GM21423 (cell line): Measurements from ENCODE around the gene AK9.

ENCODE experiments used
- ATAC-seq: cut with Tn5 transposase; IDR thresholded peaks from one replicate; pipeline ENCODE4 v1.9.1; 2021; ENCODE audit warnings: mild to moderate bottlenecking, moderate library complexity; ENCODE audit not compliant: unreplicated experiment

Gene AK9

DNA sequence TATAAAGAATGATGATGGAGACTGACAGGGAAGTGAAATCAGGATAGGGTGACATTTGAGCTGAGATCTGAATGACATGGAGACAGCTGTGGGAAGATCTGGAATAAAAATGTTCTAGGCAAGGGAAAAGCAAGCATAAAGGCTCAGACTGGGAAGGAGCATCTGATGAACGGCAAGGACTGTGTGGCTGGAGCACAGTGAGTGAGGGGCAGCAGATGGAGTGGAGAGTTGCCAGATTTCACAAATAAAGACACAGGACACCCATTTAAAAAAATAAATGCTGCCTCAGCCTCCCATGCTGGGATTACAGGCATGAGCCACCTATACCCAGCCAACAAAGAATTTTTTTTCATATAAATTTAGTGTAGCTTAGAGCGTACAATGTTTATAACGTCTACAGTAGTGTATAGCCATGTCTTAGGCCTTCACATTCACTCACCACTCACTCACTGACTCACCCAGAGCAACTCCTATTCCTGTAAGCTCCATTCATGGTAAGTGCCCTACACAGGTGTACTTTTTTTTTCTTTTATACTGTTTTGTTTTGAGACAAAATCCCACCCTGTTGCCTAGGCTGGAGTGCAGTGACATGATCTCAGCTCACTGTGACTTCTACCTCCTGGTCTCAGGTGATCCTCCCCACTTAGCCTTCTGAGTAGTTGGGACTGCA lies 205.6 kb downstream of the AK9 start:
- ATAC-seq: no peak

DNA sequence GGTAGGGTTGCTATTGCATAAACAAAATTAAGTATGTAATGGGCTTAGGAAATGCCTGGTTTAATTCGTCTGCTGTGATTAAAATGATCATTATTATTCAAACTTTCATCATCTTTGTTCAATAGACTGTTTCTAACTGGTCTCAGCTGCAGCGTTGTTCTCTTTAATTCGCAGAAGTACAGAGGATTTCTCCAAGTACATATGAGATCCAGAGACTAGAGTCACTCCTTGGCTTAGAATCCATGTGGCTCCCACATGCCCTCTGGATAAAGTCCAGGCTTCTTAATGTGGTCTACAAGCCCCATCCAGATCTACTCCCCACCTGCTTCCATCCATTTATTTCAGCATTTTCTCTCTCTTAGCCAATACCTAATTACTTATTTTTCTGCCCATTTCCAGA lies 206.9 kb downstream of the AK9 start:
- ATAC-seq: no peak

DNA sequence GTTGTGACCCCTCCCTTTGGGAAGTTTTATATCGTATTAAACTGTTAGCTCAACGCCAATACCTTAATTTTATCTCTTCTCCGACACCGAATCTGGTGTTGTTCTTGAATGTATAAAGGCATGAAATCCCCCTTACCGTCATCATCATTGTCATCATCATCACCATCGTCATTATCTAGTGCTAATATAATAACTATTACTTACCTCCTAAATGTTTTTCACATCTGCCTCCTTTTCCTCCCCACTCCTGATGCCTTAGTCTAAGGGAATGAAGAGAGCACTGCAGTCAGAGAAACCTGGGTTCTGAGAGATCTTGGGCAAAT lies 207.3 kb downstream of the AK9 start:
- ATAC-seq: no peak

DNA sequence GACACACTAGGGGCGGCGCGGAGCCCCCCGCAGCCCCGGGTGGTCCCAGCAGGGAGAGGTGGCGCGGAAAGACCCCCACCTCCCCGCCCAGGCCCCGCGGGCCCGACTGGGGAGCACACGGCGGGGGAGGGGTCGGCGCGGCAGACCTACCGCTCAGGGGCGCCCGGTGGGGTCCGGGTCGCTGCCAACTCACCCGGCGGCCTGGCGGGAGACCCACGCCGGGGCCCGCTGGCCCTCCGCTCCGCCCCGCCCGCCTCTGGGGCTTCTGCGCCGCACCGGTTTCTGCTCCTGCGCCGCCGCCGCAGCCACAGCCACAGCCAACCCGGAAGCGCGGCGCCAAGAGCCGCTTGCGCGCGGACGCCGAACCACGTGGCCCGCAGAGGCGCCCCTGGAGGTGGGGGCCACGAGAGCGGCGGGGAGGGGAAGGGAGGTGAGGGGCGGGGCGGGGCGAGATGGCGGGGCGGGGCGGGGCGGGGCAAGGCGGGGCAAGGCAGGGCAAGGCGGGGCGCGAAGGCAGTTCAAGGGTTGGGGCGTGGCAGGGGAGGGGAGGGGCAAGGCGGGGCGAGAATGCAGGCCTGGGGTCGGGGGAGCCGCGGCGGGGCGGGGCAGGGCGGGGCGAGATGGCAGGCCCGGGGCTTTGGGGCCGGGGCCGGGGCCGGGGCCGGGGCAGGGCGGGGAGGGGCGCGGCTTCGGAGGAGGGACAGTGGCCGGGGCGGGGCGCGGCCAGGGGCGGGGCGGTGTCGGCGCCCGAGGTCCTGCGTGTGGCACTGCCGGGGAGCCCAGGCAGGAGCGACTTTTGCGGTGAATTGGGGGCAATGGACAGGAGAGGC lies 207.9 kb downstream of the AK9 start, which contains the start of gene ZBTB24:
ZBTB24 (minus strand) TSS at position 315 of the 830 bp plus-strand sequence. CDS start 1,193 bp downstream, outside the sequence.
- ATAC-seq: peak; percentile 76

DNA sequence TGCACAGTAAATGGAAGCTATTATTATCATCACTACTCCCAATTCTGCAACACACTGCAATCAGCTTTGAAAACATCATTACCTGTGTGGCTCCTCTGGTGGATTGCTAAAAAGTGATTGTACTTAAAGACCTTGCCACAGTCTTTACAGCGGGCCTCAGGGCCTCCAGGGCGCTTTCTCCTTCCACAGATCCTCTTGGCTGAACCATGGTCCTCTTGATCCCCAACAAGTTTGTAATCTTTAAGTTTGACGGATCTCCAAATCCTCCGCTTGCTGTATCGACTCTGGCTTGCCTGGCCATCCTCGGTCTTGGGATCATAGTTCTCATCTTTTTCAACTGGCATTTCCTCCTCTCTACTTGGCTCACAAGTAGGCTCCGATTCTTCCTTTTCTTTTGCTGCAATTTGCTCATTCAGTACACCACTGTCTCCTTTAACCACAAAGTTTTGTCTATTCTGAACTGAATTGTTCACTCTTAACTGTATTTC lies 210.0 kb downstream of the AK9 start:
- no peak for ATAC-seq

DNA sequence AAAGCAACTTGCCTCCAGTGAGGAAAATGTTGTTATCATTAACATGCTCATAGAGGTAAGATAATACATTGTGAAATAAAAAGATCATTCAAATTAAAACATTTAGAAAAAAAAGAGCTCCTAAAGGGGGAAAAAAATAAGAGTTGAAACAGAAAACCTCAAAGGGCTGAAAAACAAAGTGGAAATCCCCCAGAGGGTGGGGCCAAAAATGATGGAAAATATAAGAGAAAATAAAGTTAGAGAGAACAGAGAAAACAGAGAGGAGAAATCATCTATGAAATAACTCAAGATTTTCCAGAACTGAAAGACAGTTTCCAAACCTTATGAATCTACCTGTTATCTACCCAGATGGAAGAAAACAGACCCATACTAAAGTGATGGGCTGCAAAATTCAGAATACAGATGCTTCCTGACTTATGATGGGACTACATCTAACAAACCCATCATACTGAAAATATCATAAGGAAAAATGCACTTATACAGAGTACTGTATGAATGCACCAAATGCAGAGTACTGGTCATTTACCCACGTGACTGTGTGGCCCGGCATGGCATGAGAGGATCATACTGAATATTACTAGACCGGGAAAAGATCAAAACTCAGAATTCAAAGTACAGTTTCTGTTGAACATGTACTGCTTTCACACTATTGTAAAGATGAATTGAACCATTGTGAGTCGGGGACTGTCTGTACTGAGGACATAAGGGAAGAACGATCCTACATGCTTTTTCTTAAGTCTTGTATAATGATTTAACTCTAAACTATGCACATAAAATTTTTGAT lies 212.0 kb downstream of the AK9 start:
- no peak for ATAC-seq

DNA sequence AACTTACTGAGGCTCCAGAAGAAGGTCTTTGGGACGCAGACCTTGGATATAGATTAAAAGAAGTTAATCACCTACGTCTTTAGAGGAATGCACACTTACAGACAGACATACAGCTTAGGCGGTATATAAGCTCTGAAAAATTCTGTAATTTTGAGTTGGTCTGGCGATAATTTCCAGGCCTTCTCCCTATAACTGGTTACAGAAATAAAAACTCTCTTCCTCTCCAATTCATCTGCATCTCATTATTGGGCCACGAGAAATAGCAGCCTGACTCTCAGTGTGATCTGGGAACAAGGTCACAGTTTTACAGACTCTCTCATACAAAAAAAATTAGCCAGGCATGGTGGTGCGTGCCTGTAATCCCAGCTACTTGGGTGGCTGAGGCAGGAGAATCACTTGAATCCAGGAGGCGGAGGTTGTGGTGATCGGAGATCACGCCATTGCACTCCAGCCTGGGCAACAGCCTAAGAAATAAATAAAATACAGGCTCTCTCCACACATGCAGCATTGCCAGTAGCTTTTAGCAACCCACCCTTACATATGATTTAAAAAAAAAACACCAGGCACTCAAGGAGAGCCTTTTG lies 212.7 kb downstream of the AK9 start:
- ATAC-seq: no peak

DNA sequence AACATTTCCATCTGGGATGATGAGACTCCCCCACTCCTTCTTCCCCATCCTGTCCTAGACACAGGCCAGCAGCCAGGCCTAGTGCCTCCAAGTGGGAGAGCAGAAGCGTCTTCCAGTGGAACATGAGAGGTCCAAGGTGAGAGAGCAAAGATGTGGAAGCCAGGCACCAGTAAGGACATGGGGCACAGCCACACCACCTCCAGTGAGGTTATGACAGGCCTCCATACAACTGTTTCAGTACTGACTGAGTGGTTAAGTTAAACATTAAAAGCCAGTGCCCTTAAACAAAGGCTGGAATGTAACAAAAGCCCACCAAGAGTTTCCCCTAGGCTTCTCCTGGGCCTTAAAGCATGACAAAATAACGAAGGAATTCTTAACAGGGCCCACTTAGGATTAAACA lies 213.3 kb downstream of the AK9 start:
- ATAC-seq: peak; percentile 63

DNA sequence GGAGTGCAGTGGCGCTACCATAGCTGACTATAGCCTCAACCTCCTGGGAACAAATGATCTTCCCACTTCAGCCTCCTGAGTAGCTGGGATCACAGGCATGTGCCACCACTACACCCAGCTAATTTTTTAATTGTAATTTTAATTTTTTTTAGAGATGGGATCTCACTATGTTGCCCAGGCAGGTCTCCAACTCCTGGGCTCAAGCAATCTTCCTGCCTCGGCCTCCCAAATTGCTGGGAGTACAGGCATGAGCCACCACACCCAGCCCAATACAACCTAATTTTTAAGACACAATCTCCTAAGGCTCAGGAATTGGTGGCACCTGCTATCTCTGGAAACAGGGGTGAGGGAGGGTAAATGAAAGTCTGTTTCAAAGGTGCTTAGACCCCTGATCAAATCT lies 213.8 kb downstream of the AK9 start:
- no peak for ATAC-seq

DNA sequence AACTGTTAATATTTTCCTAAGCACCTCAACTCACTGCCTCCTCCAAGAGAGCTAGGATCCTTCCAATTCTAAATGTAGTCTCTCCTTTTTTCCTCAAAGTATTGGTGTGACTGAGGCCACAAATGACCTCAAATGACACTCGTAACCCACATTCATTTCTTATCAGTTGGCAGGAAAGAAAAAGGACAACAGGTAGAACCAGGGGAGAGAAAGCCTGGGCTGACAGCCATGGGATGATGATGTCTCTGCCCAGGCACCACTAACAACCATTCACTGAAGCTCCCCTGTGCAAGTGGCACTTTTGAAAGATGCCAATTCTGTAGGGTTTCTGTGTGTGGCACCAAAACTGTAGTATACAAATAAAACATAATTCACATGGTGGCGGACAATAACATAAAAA lies 215.4 kb downstream of the AK9 start:
- ATAC-seq: no peak

DNA sequence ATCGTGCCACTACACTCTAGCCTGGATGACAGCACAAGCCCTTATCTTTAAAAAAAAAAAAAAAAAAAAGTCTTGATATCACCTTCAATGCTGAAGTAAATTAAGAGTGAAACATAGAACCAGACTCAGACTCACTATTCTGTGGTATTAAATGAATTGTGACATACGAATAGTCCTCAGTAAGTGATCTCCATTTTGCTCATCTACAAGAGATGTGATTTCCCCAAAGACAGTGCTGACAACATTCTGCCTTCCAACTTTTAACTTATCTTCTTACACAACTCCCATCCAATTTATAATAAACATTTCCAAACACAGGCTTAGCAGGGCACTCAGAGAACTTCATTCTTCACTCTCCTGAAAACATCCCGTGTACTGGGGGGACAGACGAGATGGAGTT lies 216.0 kb downstream of the AK9 start:
- ATAC-seq: no peak

DNA sequence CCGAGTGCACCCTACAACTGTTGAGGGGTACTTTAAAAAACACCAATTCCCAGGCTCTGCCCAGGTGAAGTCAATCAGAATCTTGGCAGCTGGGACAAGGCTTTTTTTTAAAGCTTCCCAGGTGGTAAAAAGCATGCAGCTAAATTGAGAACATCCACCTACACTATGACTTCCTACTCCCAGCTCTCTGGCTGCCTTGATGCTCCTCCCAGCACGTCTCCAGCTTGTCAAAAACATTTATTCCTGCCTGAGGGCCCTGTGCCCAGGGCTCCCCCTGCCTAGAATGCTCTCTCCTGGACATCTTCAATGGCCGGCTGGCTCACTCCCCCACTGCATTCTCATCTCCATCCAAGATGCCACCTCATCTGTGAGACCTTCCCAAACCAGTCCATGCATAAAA lies 217.9 kb downstream of the AK9 start:
- no peak for ATAC-seq

DNA sequence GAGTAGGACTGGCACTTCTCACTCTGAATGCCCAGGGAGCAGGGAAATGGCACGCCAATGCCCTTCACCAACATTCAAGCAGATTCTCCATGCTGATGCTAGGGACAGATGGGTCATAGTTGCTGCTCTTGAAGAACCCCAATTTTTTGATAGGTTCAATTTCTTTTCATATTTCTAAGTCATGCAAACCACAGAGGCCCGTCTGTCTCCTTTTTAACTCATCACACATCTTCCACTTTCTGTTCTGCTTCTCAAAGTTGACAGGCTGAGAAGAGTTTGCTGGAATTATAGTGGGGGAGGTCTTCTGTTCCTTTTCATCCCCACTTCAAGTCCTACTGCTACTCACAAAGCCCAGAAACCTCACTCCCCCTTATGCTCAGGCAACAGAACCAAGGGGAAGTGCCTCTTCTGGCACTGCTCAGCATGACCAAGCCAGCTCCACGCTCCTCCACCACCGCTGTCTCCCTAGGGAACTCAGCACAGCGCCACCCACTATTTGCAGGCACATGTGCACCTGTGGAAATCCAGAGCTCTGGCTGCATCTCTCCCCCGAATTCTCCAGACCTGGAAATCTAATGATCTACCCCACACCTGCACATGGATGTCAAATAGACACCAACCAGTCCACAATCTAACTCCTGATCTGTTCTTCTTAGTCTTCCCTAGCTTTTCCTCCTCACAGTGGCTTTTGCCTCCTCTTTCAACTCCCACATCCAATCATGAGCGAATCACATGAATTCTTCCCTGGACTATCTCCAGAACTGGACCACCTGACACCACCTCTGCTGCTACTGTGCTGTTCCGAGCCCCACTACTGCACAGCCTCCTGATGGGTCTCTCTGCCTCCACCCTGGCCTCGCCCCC lies 218.6 kb downstream of the AK9 start:
- no peak for ATAC-seq

DNA sequence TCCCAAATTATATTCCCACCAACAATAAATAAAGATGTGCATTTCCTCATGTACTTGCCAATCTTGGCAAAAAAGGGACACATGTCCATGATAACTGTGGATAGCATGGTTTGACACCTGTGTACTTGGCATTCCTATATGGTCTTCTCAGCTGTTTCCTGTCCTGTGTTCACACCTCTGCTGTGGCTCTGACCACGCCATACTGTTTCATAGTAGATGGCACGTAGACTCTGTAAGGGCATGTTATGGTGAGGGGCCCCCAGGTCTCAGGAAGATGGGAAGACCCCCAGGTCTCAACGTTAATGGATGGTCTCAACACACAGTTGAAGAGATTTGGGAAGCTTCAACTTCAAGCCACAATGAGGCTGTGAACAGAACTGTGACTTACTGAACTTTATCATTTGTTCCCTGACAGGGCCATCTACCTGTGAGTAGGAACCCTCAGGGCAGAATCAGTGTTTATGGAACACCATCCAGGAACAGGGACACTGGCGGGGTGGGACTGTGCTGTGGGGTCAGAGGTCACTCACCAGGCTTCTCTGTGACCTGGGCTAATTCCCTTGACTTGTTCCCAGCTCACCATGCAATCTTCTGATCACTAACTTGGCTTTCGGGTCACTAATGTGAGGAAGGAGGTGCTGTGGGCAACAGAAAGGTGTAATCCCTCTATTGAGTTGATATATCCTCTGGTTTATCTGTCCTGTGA lies 219.7 kb downstream of the AK9 start:
- no peak for ATAC-seq

DNA sequence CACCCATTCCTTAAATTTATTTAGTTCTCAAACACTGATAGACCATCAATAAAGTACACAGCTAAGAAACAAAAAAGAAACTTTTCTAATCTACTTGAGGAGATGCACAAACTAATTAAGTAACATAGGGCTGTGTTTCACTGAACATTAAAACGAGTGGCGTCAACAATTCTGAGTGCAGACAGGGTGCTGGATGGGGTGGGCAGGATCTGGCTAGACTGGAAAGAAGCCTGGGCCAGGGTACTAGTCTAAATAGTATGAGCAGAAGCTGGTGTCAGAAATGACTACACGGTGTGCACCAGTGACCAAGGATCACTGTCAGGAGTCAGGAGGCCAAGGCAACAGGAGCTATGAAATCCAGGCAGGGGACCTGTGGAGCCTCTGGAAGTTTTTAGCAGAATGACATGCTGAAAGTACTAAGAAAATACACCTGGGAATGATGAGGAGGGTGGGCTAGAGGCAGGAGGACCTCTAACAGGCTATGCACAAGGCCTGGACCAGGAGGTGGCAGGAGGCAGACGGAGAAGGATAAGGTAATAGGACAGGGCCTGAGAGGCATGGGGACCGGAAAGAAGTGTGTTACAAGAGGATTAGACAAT lies 221.3 kb downstream of the AK9 start:
- no peak for ATAC-seq

DNA sequence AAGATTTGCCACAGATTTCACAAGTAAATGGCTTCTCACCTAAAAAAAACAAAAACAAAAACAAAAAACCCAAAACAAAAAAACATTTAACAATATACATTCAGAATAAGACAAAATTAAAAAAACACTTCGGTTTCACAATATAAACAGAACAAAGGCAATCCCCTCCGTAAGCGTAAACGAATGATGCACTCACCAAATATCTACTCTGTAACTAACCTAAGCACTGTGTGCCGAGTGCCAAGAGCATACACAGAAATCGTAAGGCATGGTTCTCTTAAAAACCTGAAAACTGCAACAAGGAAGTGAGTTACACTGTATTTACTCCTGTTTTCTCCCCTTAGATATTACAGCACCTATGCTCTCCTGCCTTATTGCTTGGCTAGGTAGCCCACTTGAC lies 223.3 kb downstream of the AK9 start:
- no peak for ATAC-seq

DNA sequence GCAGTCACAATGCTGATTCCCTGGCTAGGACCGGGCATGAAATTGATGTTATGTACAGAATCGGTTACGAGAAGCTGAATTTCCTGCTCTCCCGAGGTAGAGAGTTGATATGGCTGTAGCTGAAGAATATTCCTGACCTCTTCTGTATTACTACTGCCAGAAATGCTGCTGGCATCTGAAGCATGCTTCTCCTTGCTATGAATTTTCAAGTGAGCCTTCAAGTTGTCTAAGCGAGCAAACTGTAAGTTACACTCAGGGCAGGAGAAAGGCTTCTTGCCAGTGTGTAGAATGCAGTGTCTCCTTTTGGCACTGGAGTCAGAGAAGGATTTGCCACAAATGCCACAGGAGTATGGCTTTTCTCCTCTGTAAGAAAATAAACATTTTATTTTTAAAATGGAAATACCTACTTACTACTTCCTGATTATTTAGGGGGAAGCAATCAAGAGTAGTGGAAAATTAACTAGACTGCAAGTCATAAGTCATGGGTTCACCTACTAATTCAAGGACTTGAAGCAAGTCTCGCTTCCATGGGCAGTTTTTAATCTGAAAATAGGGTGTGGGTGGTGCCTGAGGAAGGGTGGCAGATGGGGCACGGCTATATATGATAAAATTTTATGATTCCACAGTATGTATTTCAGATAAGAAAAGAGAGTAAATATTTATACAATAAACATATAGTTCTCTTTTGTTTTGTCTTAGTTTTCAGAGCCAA lies 224.6 kb downstream of the AK9 start:
- ATAC-seq: no peak

DNA sequence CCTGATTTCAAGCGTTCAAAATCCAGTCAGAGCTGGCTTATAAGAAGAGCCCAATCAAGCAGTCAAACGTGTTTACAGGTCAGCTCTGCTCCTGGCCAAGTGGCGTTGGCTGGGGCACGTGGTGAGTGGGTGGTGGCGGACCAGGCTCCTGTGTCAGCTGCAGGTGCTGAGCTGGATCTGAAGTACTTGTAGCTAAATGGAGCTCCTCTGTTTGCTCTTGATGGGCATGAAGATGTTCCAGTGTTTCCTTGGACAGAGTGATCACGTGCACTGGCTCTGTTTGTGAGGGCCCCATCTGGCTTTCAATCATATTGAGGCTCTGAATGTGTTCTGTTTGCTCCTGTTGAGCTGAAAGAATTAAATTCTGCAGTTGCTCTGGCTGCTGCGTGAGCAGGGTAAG lies 225.2 kb downstream of the AK9 start:
- no peak for ATAC-seq
